Stimulated activated CD8-positive, alpha-beta memory T cell treated with anti-CD3 and anti-CD28 coated beads, Interleukin-7, amount 100 ng/mL, for 24 hours (primary cell): ENCODE measurements around the gene TMEM178A.
"Not testable (repeated sequence)": the region's sequence is repeated elsewhere in the genome, so short reads cannot be mapped to it uniquely, and the experiment has no call there.

Experiments used
- DNase-seq: peaks from one replicate; pipeline ENCODE4 v3.0.0-alpha.2; 2020; ENCODE audit warnings: low read depth

TMEM178A gene

DNA sequence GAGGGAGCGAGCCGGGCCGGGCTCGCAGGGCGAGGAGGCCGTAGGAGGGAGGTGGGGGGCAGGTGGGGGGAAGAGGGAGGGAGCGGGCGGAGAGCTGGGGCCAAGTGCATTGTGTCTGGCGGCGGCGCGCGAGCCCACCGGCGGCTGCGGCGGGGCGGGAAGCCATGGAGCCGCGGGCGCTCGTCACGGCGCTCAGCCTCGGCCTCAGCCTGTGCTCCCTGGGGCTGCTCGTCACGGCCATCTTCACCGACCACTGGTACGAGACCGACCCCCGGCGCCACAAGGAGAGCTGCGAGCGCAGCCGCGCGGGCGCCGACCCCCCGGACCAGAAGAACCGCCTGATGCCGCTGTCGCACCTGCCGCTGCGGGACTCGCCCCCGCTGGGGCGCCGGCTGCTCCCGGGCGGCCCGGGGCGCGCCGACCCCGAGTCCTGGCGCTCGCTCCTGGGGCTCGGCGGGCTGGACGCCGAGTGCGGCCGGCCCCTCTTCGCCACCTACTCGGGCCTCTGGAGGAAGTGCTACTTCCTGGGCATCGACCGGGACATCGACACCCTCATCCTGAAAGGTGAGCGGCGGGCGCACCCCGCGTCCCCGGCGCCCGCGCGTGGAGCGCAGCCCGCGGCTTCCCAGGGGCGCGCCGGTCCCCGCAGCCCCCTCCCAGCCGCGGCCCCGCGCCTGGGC is at the start of gene TMEM178A:
Gene TMEM178A, plus strand, starts transcription at position 107 of the 680 bp plus-strand sequence. Its CDS starts 58 bp downstream, at position 165.
- no peak for DNase-seq

DNA sequence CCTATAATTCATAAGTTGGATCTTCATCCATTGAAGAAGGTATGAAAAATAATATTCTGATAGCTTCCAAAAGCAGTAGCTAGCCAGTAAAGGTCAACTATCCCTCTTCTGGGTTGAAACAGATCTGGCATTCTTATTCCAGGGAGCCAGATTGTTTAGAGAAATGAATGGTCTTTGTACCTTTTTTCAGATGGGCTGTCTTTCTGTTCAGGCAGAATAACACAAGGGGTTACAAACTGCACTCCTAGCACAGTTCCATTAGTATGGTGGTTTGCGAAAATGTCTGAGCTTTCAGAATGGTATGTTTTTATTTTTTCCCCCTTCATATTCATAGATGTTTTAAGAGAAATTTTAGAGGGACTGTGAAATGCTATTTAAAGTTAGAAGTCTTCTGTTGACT is 47.5 kb upstream of the TMEM178A start:
- DNase-seq: no peak

DNA sequence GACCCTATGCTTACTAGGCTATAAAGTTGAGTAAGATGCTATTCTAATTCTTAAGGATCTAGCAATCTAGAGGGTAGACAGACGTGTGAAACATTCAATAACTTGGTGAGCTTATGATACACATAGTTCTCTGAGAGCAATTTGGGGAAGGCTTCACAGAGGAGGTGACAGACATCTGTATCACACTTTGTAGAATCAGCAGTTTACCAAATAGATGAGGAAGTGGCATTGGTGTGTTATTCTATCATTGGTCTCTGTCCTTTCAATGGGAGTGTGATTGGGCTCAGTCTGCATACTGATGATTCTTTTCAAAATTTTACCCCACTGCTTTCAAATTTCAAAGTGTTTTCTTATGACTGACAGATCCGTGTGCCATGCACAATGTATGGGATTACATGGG is 47.0 kb upstream of the TMEM178A start:
- DNase-seq: no peak

DNA sequence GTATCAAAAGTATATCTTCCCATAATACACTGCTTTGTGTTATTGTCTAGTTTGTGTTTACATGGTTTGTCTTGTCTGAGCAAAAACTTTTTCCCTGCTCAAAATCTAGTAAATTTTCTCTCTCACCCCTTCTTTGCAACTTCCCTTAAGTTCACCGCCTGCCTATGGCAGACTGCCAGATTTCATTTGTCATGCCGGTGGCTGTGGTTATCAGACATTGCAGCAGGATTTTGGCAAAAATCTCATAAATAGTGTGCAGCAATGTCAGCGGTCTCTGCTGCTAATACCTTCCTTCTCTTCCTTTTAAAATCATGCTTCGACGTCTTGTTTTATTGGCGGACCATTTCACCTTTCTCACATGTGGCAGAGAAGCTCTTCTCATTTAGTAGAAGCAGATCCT is 45.6 kb upstream of the TMEM178A start:
- DNase-seq: no peak

DNA sequence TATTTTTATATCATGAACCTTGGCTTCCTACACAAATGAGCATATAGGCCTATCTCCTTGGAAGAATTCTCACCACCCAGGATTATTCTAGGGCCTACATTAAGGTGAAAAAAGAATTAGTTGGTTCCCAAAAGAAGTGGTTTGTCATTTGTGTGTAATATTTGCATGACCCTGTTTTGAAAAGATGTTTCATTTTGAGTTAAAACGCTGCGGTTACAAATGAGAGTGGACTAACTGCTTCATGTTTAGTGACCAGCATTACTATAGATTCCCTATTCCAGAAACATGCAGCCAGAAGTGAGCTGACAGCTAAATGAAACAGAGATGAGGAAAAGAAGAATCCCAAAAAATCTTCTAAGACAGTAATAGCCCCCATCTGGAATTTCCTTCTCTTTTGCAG is 44.1 kb upstream of the TMEM178A start:
- no peak for DNase-seq

DNA sequence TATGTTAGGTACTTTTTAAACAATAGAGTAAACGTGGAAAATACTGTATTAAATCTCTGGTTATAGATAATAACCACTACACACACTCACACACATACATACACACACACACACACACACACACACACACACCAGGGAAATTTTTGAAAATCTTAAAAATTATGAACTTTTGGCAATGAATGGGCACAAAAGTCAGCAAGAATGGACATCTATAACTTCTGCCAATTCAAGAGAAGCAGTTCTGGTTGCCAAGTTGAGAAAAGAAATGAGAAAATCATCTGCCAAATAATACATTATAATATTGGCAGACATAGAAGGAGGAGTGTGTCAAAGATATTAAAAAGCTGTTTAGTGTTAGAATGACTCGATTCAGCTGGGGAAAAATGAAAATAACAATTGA is 42.9 kb upstream of the TMEM178A start:
- no peak for DNase-seq

DNA sequence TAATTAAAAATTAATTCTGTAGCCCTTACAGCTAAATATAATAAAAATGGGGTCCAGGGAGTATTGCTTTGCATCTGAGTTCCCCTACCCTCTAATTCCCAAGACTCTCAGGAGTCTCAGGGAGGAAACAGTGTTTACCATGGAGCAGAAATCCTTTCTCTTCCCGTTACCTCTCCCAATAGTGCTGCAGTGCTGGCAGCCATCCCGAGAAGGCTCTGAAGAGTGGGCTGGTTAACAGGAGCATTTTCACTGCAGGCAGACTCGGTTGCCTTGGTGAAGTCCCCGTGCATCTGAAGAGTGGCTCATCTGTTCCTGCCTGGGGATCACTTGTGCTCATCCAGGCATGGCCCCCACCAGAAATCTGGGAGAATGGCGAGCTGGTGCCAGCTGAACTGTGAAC is 41.8 kb upstream of the TMEM178A start:
- no peak for DNase-seq

DNA sequence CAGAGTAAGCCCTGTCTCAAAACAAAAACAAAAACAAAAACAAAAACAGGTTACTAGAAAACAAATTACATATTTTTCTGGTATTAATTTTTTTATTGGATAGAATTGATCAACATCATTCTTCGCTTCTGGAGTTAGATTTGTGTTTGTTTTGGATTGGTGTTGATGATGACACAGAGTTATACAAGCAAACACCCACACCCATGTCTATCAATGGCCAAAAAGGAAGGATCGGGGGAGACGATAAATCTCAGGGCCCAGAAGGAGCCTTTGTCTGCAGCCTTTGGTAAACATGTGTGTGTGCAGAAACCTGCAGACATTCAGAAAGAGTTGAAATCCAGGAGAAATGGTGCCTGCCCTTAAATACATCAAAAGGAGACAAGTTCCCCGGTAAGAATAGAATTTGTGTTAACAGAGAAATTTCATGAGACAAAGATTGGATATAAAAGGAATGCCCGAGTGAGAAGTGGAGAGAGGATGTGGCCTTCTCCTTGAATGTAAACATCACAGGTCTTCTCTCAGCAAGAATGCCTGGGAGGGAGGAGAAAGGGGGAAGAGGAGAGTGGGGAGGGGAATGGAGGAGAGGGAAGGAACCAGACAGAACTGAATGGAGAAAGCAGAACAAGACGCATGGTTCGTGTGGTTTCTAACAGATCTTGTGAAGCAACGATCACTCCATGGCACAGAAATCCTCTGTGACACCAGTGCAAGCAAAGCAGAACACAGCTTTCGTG is 40.4 kb upstream of the TMEM178A start:
- no peak for DNase-seq

DNA sequence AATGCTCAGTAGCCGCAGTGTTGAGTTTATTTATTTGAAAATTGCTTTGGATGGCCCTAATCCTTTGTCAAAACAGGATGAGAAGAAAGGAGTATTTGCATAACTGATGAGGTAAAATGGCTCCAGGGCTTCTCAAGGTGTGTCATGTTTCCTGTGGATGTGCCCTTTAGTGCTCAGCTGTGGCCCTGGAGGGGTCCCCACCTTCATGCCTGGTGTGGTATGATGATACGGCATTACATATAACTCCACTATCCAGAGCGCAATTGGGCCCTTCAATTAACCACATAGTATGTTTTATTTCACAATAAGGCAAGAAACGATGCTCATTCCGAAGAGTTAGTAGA is 39.8 kb upstream of the TMEM178A start:
- no peak for DNase-seq

DNA sequence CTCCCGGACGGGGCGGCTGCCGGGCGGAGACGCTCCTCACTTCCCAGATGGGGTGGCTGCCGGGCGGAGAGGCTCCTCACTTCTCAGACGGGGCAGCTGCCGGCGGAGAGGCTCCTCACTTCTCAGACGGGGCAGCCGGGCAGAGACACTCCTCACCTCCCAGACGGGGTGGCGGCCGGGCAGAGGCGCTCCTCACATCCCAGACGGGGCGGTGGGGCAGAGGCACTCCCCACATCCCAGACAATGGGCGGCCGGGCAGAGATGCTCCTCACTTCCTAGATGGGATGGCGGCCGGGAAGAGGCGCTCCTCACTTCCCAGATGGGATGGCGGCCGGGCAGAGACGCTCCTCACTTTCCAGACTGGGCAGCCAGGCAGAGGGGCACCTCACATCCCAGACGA is 37.4 kb upstream of the TMEM178A start:
- not testable (repeated sequence) for DNase-seq

DNA sequence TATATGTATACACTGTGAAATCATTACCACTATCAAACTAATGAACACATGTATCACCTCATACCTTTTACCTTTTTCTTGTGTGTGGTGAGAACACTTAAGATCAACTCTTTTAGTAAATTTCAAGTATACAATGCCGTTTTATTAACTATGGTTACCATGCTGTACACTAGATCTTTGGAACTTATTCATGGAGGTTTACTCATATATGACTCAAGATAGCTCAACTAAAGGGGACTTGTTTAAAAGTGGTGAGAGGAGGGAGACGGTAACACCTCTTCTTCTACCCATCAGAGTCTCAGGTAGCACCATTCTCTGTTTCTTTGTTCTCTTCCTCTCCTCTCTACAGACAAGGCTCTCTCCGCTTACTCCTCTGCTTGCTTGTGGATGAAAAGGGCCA is 36.1 kb upstream of the TMEM178A start:
- DNase-seq: no peak

DNA sequence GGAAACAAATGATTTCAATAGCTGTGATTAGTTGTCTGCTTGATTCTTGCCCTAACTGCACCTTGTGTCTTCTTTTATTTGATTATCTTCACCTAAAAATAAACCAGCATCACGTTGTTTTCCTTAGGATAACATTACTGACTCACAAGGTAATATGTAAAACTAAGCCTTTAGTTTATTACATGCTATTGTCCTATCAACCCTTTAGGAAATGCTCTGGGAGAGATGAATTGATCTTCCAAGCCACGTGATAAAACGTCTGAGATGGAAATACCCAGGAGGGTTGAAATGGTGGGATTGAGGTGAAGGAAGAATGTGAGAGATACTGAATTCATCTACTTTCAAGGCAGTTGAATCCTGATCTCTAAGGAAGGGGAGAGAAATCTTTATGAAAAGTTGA is 34.5 kb upstream of the TMEM178A start:
- DNase-seq: no peak

DNA sequence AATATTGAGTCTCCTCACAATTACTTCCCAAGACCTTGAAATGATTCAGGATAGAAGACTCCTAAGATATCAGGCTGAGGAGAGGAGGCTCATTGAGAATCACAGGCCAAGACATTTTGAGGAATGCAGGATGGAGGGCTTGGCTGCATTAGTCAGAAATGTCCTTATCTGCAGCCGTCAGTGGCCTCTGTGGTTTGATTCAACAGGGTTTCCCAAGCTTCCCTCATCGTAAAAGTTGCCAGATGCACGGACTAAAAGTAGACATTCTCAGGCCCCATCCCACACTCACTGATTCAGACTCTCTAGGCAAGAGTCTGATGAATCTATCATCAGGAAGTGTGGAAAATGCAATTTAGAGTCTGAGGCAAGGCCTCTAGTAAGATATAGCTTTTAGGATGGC is 34.0 kb upstream of the TMEM178A start:
- DNase-seq: no peak

DNA sequence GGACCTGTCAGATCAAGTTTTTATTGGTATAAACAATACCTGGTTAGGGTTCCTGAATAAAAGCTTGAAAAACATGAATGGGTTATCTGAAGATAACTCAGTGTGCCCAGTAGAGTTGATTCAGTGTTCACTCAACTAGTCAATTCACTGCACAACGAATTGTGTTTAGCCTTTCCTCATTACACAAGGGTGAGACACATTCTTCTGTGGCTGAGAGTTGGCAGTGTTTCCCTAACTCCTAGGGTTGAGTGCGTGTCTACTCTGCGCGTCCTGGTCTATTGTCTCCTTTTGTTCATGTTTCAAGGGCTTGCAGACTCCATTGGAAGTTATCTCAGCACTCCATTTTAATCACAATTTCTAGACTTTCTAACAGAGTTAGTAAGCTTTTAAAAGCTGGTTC is 32.8 kb upstream of the TMEM178A start:
- DNase-seq: no peak

DNA sequence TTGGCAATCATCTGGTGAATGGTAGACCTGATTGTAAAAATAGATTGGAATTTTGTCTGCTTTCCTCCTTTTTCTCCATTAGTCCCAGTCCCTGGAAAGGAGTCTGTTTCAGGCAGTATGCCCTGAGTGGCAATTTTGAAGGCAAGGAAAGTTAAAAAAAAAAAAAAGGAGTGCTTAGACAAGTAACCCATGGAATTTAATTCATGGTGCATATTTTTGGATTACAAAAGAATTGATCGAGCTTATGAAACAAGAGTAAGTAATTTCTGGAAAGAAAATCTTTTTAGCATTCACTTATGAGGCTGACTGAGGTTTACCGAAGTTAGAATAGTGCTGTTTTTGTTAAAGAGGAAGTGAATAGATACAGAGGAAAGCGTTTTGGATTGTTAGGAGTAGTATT is 29.4 kb upstream of the TMEM178A start:
- no peak for DNase-seq

DNA sequence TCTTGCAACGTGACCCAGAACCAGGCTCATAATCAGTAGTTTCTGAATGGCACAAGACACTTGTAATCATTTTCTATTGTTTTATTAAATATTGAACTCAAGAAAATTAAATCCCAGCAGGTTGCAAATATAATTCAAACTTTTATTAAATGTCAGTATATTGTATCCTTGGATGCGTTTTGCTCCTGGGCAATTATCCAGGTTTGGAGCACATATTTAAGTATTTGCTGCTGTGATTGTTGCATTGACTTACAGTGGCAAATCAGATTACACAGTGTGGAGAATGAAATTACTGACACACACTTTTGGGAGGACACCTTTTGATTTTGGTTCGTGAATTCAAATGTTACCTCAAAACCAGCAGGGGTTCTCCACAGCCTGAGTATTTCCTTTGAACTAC is 27.1 kb upstream of the TMEM178A start:
- DNase-seq: no peak

DNA sequence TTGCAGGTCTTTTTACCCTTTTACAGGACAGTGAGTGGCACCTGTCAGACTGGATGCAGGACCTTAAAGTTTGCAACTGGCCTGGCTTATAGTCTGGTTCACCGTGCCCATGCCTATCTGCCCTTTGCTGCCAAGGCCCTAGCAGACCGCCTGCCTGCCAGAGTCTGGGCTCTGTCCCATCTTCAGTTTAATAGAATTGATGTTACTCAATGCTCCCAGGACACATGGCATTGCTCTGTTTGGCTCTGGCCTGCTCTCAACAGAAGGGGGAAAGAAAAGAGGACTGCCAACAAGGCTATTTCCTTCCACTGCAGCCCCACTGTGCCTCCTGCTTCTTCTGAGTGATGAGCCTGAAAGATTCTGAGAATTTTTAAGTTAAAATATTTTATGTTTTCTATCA is 25.6 kb upstream of the TMEM178A start:
- DNase-seq: no peak

DNA sequence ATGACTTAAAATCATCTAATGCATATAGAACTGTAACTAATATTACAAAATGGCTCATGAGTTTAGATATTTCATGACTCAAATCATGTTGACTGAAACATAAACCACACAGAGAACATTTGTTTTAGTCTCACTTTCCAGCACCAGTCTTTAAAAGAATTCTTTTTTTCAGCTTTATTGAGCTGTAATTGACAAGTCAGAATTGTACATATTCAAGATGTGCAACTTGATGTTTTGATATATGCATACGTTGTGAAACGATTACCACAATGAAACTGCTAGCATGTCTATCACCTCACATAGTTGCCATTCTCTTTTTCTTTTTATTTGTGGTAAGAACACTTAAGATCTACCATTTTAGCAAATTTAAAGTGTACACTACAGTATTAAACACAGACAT is 25.0 kb upstream of the TMEM178A start:
- no peak for DNase-seq

DNA sequence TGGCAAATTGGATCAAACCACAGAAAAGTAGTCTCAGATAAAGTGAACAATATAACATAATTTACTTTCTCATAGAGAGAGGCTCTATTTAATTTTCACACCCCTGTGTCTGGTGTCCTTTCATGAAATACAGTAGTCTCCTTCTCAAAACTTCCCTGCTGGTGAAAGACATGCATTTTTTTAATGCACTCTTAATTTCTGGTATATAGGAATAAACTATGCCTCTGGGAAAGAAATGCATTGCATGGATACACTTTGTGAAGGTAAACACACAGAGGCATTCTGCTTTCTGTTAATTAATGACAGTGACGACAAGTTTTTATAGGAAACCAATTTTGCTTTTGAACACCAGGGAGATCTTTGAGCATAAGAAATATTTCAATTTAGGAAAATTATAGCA is 24.1 kb upstream of the TMEM178A start:
- no peak for DNase-seq

DNA sequence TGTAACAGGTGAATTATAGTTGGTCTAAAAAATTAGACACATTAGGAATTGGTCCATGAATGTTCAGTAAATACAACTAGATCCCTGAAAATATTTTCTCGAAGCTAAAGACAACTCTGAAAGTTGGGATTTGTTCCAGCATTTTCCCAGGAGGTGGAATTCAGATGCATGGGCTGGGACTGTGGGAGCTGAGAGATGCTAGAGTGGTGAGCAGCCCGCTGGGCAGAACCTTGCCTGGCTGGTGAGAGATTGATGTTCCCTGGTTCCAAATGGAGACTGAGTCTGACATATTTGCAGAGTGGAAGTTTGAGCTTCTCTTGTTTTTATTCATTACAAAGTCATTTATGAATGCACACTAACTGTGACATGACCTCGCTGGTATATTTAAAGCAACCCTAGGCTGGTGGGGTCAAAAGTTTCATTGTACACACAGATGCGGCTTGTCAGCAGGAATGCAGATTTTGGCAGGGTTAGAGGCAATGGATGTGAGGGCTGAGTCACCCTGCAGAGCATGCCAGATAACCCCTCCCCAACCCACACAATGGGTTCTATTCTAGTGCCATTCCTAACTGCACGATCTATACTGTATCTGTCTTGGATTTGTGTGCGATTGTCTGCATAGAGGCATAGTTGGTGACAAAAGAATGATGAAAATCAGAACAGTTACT is 23.5 kb upstream of the TMEM178A start:
- DNase-seq: no peak

DNA sequence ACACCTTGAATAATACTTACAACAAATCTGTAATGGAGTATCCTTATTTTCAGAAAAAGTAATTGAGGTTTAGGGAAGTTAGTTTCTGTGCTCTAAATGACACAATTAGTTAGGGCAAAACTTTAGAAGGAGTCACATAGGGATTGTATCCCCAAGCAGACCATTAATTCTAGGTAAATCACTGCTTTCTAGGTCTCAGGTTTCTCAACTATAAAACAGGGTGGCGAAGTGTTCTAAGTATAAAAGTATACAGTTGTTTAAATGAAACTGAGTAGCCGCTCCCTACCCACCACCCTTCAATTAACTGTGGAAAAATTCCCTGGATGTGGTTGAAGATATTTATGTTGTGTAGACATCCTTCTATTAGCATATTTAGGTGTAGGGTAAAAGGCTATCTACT is 19.9 kb upstream of the TMEM178A start:
- no peak for DNase-seq

DNA sequence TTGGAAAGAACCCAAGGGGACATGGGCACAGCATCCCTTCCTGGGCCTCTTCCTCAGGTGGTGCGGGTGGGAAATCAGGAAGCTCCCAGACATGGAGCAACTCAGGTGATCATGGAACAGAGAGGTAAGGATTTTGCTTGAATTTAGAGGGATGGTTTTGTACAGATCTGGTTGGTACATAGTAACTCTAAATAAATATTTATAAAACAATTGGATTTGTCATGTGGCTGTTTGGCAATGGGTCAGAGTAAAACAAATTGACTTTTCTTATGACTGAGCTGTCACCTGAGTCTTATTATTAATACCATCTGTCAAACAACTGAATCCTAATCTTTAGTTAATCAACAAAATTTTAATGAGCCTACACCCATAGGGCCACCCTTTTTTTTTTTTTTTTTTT is 19.4 kb upstream of the TMEM178A start:
- no peak for DNase-seq

DNA sequence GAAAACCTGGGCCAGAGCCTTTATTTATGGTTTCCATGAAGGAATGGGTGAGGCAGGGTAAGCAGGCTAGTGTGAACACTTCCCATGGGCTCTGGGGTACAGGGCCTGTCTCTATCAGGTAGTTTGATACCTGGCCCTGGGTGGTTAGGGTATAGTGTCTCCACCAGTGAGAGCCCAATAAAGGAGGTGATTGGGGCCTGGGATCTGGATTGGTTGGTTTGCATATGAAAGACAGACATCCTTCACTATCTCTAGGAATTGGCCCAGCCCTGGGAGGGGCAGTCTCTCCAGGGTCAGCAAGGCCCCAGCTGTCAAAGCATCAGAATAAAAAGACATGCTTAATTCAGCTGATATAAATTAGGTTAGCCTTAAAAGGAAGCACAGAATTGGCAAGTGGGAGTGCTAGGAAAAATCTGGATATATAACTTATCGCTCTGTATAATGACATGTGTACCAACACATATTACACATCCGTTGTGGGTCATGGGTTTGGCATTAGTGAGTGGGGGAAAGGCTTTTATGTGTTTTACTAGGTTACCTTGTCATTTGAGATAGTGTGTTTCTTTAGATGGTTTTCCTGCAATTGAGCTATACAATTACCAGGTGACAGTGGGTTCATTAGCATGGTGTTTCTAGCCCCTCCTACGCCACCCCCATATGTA is 18.5 kb upstream of the TMEM178A start:
- no peak for DNase-seq
